DND-41 (cell line): Measurements from ENCODE around the gene CAPN14.

Source experiments
- CTCF ChIP-seq: IDR thresholded peaks from 2 replicates; pipeline ENCODE4 v1.5.1; 2012; ENCODE audit warnings: borderline replicate concordance, low read length, moderate library complexity, mild to moderate bottlenecking; ENCODE audit not compliant: poor library complexity, severe bottlenecking; ENCODE audit errors: extremely low read depth
- EZH2 ChIP-seq: IDR thresholded peaks from 3 replicates; pipeline ENCODE4 v1.6.1; 2012; ENCODE audit warnings: borderline replicate concordance, low read depth, mild to moderate bottlenecking, moderate library complexity, low read length, inconsistent platforms; ENCODE audit not compliant: severe bottlenecking

GRCh38 chr2:31238126-31238905, 21.0 kb upstream of the CAPN14 start:
- TF ChIP-seq CTCF: no peak
- TF ChIP-seq EZH2: no peak
